GM10266 (cell line): ENCODE results near the gene MAPK8IP1.

Experiments
- DNase-seq: peaks from one replicate; pipeline ENCODE4 v3.0.0; 2012; ENCODE audit errors: extremely low spot score
- TF ChIP-seq, protein P1 (sequence below): IDR thresholded peaks from 2 replicates; pipeline ENCODE4 v1.5.1; 2012; ENCODE audit warnings: mild to moderate bottlenecking, low read depth; ENCODE audit not compliant: control insufficient read depth, insufficient read depth; ENCODE audit errors: missing control alignments

Gene MAPK8IP1

DNA sequence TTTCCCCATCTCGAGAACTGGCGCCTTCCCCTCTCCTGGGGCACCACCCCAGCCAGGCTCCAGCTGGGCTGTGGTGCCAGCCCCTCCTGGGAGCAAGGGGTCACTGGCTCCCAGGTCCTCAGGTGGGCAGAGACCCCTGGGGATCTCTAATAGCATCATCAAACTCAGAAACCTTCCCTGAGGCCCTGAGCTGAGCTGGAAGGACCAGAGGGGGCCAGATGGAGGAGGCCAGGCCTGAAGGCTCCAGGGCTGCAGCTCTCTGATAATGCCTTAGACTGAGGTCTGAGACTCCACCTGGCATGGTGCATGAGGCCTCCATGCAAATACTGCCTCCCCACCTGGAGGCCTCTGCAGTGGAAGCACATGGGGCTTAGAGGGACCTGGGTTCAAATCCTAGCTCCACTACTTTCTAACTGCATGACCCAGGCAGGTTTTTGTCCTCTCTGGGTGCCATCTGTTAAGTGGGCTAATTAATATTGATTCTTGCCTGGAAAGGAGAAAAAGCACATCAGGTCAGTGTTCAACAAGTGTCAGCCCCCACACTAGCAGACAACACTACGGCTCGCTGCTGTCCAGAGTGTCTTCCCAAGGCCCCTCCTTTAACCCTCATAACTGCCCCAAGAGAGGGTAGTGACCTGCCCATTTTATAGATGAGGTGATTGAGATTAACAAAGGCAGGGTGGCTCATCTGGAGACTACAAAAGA lies 1.5 kb downstream of the MAPK8IP1 start:
- peak; percentile 9 for DNase-seq
- TF ChIP-seq, protein P1, sequence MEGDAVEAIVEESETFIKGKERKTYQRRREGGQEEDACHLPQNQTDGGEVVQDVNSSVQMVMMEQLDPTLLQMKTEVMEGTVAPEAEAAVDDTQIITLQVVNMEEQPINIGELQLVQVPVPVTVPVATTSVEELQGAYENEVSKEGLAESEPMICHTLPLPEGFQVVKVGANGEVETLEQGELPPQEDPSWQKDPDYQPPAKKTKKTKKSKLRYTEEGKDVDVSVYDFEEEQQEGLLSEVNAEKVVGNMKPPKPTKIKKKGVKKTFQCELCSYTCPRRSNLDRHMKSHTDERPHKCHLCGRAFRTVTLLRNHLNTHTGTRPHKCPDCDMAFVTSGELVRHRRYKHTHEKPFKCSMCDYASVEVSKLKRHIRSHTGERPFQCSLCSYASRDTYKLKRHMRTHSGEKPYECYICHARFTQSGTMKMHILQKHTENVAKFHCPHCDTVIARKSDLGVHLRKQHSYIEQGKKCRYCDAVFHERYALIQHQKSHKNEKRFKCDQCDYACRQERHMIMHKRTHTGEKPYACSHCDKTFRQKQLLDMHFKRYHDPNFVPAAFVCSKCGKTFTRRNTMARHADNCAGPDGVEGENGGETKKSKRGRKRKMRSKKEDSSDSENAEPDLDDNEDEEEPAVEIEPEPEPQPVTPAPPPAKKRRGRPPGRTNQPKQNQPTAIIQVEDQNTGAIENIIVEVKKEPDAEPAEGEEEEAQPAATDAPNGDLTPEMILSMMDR = no peak

DNA sequence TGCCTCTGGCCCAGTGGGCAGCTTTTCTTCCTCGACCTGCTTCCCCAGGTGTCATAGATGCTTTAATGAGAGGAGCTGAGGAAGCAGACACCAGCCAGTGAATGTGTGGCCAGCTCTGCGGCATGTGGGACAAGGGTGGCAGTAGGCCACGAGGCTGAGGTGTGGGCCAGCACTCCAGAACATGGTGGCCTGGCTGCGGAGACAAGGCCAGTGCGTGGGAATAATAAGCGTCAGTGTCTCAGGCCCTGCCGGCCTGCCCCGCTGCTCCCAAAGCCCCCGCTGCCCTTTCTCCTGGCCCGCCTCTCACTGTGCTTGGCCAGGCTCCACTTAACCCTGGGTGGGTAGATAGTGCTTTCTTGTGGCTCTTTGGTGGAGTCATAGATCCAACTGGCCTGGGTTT lies 2.1 kb downstream of the MAPK8IP1 start:
- TF ChIP-seq, protein P1 = no peak

DNA sequence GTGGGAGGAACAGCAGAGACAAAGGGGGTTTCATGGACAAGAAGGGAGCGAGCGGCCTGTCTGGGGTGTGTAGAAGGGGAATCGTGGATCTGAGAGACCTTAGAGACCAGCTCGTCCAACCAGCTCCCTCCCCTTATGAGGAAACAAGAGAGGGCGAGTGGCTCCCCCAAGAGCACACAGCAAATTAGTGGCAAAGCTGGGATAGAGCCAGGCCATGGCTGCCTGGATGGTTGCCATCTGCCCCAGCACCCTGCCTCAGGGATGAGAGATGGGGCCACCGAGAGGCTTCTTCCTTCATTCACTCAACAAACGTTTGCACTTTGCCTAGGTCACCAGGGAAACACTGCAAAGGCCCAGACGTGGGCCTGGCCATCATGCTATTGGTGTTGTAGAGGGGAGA lies 4.1 kb downstream of the MAPK8IP1 start:
- DNase-seq = no peak

More for the DNA sequence above, 2.1 kb downstream of the MAPK8IP1 start:
- no peak for DNase-seq

DNA sequence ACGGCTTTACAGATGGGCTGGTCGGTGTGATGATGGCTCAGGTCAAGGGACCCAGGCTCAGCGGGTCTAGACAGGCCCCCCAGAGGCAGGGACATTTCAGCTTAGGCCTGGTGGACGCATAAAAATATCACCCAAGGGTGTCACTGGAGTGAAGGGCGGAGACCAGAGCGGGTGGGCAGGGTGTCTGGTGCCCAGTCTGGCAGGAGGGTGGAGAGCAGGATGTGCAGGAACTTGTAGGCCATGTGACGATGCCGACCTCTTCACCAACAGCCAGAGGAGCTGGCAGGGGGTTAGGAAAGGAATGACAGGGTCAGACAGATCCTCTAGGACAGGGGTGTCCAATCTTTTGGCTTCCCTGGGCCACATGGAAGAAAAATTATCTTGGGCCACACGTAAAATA lies 4.5 kb downstream of the MAPK8IP1 start:
- TF ChIP-seq, protein P1 = no peak
- no peak for DNase-seq

More for the DNA sequence above, 4.1 kb downstream of the MAPK8IP1 start:
- TF ChIP-seq, protein P1 = no peak

DNA sequence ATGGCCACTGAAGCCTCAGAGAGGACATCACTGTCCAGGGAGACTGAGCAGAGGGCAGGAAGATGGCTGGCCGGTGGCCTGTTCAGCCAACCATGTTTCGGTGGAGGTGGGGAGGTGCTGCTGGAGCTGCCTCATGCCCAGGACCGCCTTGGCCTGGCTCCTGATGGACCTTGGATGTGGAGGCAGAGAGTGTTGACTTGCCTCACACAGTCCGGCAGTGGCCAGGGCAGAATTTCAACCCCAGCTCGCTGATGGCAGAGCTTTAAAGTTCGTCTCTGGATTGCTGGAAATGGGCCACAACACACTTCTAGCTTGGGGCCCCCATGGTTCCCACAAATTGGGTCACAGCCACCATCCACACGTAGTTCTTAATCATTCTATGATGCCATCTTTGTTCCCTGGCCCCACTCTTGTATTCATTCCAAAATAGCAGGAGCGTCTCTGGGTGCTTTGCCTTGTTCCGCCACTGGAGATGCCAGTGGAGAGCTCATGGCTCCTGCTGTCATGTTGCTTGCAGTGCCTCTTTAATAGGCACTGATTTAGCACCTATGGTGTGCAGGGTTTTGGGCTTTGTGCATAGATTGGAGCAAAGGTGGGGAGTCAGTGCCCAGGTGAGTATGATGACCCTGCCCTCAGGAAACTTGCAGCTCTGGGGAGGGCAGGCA lies 5.6 kb downstream of the MAPK8IP1 start:
- TF ChIP-seq, protein P1 = no peak
- no peak for DNase-seq

DNA sequence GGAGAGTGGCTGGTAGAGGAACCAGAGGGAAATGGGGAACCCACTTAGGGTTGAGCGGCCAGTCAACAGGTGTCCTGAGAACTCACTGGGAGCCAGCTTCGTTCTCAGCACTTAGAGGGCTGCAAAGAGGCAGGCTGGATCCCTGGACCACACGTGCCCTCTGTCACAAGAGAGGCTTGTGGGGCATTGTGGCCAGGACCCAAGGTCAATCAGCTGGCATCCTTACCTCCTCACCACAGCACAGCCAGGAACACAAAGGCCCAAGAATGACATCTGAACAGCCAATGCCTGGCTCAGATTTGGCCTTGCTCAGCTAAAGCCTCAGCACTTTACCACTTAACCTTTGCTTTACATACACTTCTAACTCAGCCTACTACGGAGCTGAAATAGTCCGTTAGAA lies 7.4 kb downstream of the MAPK8IP1 start:
- DNase-seq = no peak
- TF ChIP-seq, protein P1 = no peak
